Smooth muscle cell (in vitro differentiated cells): ENCODE results near the gene ICOSLG. TPM values are rescaled to one million over a fixed set of nuclear protein-coding genes. Genes with fewer than 3 reads are reported as not detected.

Experiments used
- DNase-seq: peaks from one replicate; lab custom pipeline; 2025; ENCODE audit not compliant: unreplicated experiment; lab: John Stamatoyannopoulos, UW
- H2AFZ ChIP-seq: fragments of 200-600 bp; sonication (generic); 2 replicates; pipeline ENCODE4 v1.6.0; 2016; ENCODE audit warnings: antibody characterized with exemption, low read depth, mild to moderate bottlenecking
- H3F3A ChIP-seq: fragments of 200-600 bp; sonication (generic); 2 replicates; pipeline ENCODE4 v1.6.0; 2017; ENCODE audit warnings: antibody characterized with exemption, low read depth
- H3K27ac ChIP-seq: fragments of 200-600 bp; sonication (generic); 2 replicates; pipeline ENCODE4 v1.5.1; 2016; ENCODE audit warnings: low read depth, mild to moderate bottlenecking
- H3K27me3 ChIP-seq: fragments of 200-600 bp; sonication (generic); 2 replicates; pipeline ENCODE4 v1.6.1; 2016; ENCODE audit warnings: low read depth, mild to moderate bottlenecking
- H3K36me3 ChIP-seq: fragments of 200-600 bp; sonication (generic); 2 replicates; pipeline ENCODE4 v1.5.1; 2016; ENCODE audit warnings: low read depth
- H3K4me1 ChIP-seq: fragments of 200-600 bp; sonication (generic); 2 replicates; pipeline ENCODE4 v1.5.1; 2016; ENCODE audit warnings: low read depth
- H3K4me2 ChIP-seq: fragments of 200-600 bp; sonication (generic); 2 replicates; pipeline ENCODE4 v1.6.0; 2016; ENCODE audit warnings: mild to moderate bottlenecking
- H3K4me3 ChIP-seq: fragments of 200-600 bp; sonication (generic); 2 replicates; pipeline ENCODE4 v1.5.1; 2016; ENCODE audit warnings: mild to moderate bottlenecking
- H3K79me2 ChIP-seq: fragments of 200-600 bp; sonication (generic); 2 replicates; pipeline ENCODE4 v1.6.0; 2016; ENCODE audit warnings: low read depth, mild to moderate bottlenecking
- H3K9ac ChIP-seq: fragments of 200-600 bp; sonication (generic); 2 replicates; pipeline ENCODE4 v1.6.0; 2016; ENCODE audit warnings: low read depth
- H3K9me3 ChIP-seq: fragments of 200-600 bp; sonication (generic); replicated peaks from 2 replicates; pipeline ENCODE4 v1.5.1; 2016; ENCODE audit warnings: low read depth
- H4K20me1 ChIP-seq: fragments of 200-600 bp; sonication (generic); 2 replicates; pipeline ENCODE4 v1.6.0; 2016; ENCODE audit warnings: low read depth
- WGBS: methylation state at CpG from one replicate; pipeline ENCODE4 v1.1.7; 2016; ENCODE audit warnings: low lambda C conversion rate; 5-methylcytosine and 5-hydroxymethylcytosine counted together
- polyA plus RNA-seq: library from polyadenylated mRNA; unstranded; fragments of >200 nt; fragmentation: Nextera tagmentation; extraction: Ambion mirVana; gene quantifications from 2 replicates; pipeline ENCODE4 v1.2.1, GENCODE V29; 2016
- total RNA-seq: library from RNA; depleted of rRNA; stranded (reverse); fragments of >200 nt; gene quantifications from 2 replicates; pipeline ENCODE4 v1.2.3, GENCODE V29; 2014
- TF ChIP-seq, protein P1 (sequence below): fragments of 200-600 bp; sonication (generic); IDR thresholded peaks from 2 replicates; pipeline ENCODE4 v1.5.1; 2017; ENCODE audit warnings: borderline replicate concordance, mild to moderate bottlenecking, antibody characterized with exemption; ENCODE audit not compliant: insufficient read depth, poor library complexity, severe bottlenecking

ICOSLG gene
- total and polyA plus RNA-seq, 2 experiments from 2014 or later: 1.0 to 1.3 TPM

DNA sequence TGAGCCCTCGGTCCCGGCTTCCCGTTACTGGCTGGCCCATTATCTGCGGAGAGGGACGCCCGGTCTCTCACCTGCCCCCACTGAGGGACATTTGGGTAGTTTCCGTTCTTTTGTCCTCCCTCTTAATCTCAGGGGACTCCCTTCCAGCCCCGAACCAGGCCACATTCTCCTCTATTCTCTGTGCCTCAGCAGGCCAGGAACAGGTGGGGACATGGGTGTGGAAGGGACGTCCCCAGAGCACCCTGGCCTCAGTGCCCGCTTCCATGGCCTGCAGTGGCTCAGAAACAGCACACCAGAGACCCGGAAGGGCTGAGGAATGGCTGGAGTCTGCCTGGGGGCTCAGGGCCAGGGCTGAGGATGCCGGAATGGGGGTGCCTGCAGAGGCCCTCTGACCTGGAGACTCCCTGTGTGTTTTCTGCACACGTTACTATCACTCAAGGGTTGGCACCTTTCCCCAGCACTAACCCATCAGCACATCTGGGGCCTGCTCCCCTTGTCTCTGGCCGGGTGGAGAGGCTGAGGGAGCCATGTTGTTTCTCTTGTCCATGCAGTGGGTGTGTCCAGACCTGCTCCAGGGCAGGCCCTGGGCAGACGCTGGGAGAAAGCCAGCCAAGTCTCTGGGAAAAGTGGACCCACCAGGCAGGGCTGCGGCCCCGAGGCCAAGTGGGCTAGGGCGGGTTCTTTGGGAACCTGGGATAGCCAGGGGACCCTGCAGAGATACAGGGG, 31.0 kb upstream of the ICOSLG start:
- H3F3A ChIP-seq: no peaks in the 10 kb centered on the region
- H3K9ac ChIP-seq: no peak overlapping the region
- no peak overlapping the region for H3K27ac ChIP-seq
- no peaks in the 10 kb centered on the region for H3K9me3 ChIP-seq
- TF ChIP-seq, protein P1, sequence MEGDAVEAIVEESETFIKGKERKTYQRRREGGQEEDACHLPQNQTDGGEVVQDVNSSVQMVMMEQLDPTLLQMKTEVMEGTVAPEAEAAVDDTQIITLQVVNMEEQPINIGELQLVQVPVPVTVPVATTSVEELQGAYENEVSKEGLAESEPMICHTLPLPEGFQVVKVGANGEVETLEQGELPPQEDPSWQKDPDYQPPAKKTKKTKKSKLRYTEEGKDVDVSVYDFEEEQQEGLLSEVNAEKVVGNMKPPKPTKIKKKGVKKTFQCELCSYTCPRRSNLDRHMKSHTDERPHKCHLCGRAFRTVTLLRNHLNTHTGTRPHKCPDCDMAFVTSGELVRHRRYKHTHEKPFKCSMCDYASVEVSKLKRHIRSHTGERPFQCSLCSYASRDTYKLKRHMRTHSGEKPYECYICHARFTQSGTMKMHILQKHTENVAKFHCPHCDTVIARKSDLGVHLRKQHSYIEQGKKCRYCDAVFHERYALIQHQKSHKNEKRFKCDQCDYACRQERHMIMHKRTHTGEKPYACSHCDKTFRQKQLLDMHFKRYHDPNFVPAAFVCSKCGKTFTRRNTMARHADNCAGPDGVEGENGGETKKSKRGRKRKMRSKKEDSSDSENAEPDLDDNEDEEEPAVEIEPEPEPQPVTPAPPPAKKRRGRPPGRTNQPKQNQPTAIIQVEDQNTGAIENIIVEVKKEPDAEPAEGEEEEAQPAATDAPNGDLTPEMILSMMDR: no peak
- H3K4me1 ChIP-seq: no peaks in the 10 kb centered on the region
- no peak overlapping the region for H3K4me2 ChIP-seq
- WGBS: 90% methylated on average over 18 of the region's 18 CpGs
- DNase-seq: no peak
- no peaks in the 10 kb centered on the region for H3K27me3 ChIP-seq
- no peak overlapping the region for H3K4me3 ChIP-seq
- no peak overlapping the region for H2AFZ ChIP-seq
- H3K79me2 ChIP-seq: no peaks in the 10 kb centered on the region
- H4K20me1 ChIP-seq: no peaks in the 10 kb centered on the region
- H3K36me3 ChIP-seq: no peaks in the 10 kb centered on the region

DNA sequence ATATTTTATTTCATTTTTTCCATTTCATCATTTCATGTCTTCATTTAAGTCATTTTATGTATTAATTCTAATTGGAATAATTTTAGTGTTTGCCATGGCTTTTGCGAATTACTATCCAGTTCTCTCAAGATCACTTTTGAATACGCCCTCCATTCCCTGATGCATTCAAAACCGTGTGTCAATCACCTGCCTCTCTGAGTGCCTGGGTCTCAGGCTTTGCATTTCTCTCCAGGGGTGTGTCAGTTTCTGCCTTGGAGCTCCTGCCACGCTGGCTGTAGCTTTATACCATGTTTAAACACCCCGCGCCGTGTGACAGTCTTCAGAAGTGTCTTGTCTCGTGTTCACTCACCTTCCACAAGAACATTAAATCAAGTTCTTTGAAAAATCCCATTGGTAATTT, 28.3 kb upstream of the ICOSLG start:
- Histone ChIP-seq H3K27ac (no peak overlapping the region), H3K4me2 (no peak overlapping the region), H3K9me3 (no peaks in the 10 kb centered on the region), H2AFZ (no peak overlapping the region), H3K36me3 (no peaks in the 10 kb centered on the region), H3K79me2 (no peaks in the 10 kb centered on the region), H3K4me3 (no peak overlapping the region), H3K27me3 (no peaks in the 10 kb centered on the region), H4K20me1 (no peaks in the 10 kb centered on the region), H3F3A (no peaks in the 10 kb centered on the region), H3K9ac (no peak overlapping the region), H3K4me1 (no peaks in the 10 kb centered on the region)
- 90% methylated on average over 8 of the region's 8 CpGs for WGBS
- TF ChIP-seq, protein P1: no peak
- DNase-seq: no peak

DNA sequence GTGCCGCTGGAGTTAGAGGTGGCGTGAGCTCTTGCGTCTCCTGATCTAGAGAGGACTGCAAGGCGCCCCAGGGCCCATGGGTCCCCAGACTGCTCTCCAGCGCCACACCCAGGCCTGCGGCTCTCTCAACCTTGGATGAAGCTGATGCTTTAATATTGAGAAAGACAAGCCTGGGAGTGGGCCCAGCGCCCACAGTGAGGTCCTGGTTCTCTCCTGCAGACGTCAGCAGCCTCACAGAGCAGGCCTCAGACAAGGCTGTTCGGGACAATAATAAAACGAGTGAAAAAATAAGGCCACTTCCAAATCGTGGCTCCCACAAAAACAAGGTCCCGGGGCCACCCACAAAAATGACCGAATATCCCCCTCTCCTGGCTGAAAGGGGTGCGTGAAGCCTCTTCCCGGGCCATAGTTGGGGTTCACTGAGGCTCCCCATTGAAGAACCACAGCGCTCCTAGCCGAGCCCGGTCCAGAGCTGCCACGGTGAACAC, 27.0 kb upstream of the ICOSLG start:
- Histone ChIP-seq H3K4me2 (no peak overlapping the region), H3K4me3 (no peak overlapping the region), H3K4me1 (peaks cover 8% of the 10 kb centered on the region), H3K79me2 (no peaks in the 10 kb centered on the region), H3K36me3 (no peaks in the 10 kb centered on the region), H3K9me3 (no peaks in the 10 kb centered on the region), H2AFZ (no peak overlapping the region), H3K27me3 (no peaks in the 10 kb centered on the region), H3F3A (no peaks in the 10 kb centered on the region), H3K27ac (no peak overlapping the region), H4K20me1 (no peaks in the 10 kb centered on the region), H3K9ac (no peak overlapping the region)
- DNase-seq: no peak
- TF ChIP-seq, protein P1: no peak
- 90% methylated on average over 19 of the region's 19 CpGs for WGBS
